Measurements from ENCODE around the gene PITPNC1.

GRCh38 chr17:67491681-67492024, 114.6 kb downstream of the PITPNC1 start:
- TF ChIP-seq CTCF (IDR thresholded peaks at IDR 0.05) (no peak), POLR2A (IDR thresholded peaks at IDR 0.05) (no peak)

Measured in tibial nerve (tissue), 3 donors.